GM08714 (cell line): ENCODE measurements around the gene TFAP2A.
A peak's percentile ranks its signal among the peaks of the same experiment; 100 is the strongest.

Source experiments
- H3K4me3 ChIP-seq: fragments of 200-500 bp; sonication (Bioruptor generic); 2 replicates; pipeline ENCODE4 v1.5.1; 2014; ENCODE audit warnings: mild to moderate bottlenecking, low read length, inconsistent platforms
- ZNF274 ChIP-seq: IDR thresholded peaks from 2 replicates; pipeline ENCODE4 v1.6.1; 2012; ENCODE audit warnings: mild to moderate bottlenecking, low read depth, low read length

TFAP2A gene

DNA sequence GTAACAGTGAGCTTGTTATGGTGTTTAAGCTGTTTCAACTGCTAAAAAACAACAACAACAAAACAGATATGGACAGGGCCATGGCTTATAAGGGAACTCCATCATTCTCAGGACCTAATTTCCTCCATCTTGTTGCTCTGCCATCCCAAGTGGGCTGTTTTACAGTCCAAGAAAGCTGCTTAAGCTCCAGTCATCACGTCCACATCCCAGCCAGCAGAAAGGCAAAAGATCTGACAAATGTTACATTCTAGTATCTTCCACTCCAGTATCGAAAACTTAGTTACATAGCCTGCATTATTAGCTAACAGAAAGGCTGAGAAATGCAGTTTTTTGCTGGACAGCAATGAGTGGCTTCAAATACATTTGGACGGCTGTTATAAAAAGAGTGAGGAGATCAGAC, 23.0 kb upstream of the TFAP2A start:
- TF ChIP-seq ZNF274, result no peak
- no peak overlapping the region for H3K4me3 ChIP-seq

DNA sequence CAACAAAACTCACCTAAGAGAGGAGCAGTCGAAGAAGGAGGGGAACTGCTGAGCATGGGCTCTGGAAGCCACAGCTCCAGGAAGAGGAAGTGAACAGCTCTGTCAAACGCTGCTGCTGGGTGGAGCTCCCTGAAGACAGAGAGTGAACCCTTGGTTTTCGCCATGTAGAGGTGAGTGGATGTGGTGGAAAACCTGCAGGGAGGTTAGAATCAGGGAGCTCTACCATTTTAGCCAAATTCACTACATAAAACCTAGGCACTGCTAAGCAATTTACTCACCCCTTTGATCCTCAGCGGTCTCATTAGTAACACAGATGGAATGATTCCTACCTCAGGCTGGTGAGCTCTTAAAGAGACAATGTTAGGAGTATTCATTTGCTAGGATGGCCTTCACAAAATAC, 19.4 kb upstream of the TFAP2A start:
- no peak overlapping the region for H3K4me3 ChIP-seq
- no peak for TF ChIP-seq ZNF274

DNA sequence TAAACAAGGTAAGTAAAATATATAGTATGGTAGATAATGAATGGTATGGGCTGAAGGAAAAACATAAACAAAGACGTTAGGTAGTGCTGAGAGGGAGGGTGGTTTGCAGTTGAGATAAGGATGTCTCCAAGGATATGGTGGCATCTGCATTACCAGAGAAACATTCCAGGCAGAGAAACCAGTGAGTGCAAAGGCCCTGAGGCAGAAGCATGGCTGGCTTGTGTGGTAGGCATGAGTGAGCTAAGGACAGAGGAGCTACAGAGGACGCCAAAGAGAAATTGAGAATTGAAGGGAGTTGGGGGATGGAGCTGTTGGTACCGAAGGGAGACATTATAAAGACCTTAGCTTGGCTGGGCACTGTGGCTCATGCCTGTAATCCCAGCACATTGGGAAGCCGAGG, 18.4 kb upstream of the TFAP2A start:
- no peak for TF ChIP-seq ZNF274
- H3K4me3 ChIP-seq, result no peak overlapping the region

DNA sequence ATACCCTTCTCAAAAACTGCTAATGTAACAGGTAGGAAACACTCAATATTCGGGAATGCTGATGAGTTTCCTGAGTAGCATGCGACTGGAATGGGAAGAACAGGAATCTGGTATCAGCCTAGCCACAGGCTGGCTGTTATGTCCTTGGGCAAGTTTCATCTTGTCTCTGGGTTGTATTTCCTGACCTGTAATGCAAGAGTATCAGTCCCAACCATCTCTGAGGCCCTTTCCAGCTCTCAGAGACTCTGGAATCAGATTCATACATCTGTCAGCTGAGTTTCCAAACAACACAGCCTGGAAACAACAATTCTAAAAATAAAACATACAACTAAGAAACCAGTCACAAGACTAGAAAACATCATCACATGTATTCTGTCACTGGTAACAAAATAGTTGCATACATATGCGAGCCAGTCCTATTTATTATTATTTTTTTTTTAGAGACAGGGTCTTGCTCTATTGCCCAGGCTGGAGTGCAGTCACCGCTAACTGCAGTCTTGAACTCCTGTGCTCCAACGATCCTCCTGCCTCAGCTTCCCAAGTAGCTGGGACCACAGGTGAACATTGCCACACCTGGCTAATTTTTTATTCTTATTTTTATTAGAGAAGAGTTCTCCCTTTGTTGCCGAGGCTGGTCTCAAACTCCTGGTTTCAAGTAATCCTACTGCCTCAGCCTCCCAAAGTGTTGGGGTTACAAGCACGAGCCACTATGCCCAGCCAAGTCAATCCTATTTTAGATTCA, 16.7 kb upstream of the TFAP2A start:
- no peak overlapping the region for H3K4me3 ChIP-seq
- no peak for TF ChIP-seq ZNF274

DNA sequence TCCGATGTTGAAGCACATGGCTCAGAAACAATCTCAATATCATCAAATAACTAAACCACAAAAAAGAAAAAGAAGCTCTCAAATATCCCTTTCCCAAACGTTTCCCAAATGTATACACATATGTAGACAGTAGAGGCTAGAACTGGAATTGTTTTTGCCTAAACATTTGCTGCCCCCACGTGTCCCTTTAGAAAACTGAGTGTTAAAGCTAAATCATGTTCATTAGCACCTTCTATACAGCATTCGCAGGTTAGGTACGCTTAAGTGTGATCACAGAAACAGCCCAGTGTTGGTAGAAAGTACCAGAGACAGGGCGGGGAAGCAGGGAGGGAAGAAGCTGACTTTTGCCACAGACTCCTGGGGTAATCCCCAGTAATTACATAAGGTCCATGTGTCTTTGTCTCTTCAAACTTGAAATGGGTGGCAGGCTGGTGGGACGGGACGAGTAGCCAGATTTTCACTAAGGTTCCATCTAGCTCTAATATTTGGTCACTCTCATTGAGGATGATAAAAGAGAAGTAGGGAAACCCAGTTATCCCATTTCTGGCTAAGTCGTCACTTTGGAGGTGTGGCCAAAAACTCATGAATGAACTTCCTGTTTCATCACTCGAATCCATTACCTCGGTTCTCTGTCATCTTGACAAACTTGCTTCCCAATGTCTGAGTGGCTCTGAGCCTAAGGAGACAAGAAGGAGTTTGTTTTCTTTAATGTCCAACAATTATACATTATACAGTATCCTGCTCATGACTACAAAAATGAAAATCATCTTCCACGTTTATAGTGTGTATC, 15.0 kb upstream of the TFAP2A start:
- no peak for TF ChIP-seq ZNF274
- H3K4me3 ChIP-seq, result no peak overlapping the region

DNA sequence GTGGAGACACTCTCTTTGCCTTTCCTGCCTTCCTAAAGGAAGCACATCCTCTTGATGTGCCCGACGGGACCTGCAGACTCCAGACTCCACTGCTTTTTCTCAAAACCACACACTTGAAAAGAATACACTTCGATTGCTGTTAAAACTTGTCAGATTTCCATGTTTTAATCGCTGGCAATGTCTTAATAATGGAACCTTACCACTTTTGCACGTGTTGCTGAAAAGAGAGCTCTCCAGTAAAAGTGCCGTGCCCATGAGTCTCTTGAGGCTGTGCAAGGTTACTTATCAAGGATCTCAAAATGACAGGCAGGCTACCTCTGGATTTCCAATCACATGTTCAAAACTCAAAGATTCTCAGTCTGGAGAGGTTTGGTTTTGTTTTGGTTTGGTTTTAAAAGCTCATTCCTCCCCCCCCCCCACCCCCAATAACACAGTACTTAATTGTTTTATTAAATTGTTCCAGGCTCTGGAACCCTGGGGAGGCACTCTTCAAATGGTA, 12.0 kb upstream of the TFAP2A start:
- H3K4me3 ChIP-seq, result peak overlapping the region; percentile 41; the same call in 1 of the 2 replicates
- TF ChIP-seq ZNF274, result no peak

DNA sequence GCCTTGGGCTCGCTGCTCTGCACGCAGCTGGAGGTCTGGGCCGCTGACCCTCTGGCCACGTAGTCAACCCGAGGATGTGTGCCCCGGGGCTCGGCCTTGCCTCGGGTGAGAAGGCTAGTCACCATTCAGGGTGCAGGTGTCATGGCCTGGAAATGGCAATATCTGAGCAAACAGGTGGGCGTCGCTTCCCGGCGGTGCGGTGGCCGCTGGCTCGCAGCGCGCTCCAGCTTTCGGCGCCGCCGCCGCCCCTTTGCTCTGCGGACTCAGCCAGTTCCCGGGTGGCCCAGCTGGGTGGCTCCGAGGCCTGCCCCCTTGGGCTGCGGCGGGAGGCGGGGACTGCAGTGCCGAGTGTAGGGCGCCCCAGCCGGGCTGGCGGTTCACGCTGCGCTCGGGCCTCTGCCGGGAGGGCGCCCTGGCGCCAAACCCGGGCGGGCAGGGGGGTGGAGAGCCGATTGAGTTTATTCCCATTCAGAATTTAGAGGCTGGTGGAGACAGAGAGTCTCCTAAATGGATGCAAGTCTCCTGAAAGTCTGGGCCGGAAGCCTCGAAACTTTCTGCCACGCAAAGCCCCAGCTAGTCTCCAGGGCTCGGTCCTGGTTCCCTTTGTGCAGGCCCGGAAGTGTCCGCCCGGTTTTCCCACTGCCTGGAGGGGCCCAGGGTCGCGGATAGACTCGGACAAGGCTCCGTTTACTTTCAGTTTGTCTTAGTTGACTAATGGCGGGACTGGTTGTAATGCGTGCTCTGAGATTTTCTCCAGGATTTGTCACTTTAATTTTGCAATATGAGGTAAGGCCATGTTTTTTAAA, 11.3 kb upstream of the TFAP2A start:
- no peak for TF ChIP-seq ZNF274
- H3K4me3 ChIP-seq, result peak overlapping the region; percentile 41; the same call in 1 of the 2 replicates

DNA sequence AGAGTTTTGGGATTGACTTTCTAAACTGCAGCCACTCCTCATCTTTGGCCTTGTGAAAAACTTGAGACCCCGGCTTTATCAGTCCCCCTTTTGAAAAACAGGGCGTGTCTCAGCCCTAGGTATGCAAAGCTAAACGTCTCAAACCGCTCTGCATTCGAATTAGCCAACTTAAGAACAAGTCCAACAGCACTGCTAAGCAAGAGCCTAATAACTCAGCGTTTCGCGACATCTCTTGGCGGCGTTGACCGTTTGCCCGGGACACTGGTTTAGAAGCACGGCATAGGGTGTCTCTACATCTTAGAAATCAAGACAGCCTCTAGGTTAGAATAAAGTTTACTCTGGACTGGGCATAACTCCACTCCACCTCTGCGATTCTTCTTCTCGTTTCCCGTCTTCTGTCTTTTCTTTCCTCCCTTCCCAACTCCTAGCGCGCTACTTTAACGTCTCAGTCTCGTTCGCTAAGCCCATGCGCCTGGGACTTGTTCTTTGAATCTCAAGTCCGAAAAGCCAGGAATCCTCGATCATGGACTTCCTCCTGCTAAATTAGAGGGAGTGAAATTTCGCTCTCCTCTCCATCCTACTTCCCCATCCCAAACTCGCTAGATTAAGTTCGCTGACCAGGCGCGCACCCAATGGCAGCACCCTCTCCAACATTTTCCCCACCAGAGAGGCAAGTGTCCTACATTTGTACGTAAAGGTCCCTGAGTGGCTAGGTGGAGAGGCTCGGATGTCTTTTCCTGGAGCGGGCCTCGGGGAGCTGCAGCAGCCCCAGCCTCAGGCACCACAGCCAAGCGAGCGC, 10.5 kb upstream of the TFAP2A start:
- TF ChIP-seq ZNF274, result no peak
- no peak overlapping the region; the same call in 1 of the 2 replicates for H3K4me3 ChIP-seq

DNA sequence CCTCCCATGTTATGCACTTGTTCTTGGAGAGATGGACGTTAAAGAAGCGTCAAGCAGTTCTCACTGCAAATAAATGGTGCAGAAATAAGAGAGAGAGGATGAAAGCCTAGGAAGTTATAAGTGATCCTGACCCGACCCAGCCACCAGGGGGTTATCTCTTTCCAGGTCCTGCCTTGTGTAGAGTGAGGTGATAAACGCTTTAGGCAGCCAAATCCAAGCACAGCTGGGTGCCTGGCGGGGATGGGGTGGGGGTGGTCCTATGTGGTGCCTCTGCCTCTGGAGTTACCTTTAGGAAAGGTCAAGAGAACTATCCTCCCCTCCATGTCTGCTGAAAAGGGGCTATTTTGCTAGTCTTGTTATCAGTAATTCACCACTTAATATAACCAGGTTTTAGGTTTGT, 9.2 kb upstream of the TFAP2A start:
- TF ChIP-seq ZNF274, result no peak
- no peak overlapping the region for H3K4me3 ChIP-seq

DNA sequence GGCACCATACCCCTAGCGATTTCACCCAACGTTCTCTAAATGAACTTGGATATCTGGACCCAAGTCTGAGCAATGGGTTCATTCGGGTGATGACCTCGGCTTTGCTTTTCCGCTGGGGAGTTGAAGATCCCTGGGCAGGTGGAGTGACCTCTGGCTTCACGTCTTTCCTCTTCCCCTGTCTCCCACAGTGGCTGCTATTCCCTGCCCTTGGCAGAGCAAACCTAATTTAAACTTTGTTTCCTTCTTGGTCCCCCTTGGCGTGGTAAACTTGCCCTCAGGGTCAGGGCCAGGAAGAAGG, 7.8 kb upstream of the TFAP2A start:
- no peak overlapping the region for H3K4me3 ChIP-seq
- TF ChIP-seq ZNF274, result no peak

DNA sequence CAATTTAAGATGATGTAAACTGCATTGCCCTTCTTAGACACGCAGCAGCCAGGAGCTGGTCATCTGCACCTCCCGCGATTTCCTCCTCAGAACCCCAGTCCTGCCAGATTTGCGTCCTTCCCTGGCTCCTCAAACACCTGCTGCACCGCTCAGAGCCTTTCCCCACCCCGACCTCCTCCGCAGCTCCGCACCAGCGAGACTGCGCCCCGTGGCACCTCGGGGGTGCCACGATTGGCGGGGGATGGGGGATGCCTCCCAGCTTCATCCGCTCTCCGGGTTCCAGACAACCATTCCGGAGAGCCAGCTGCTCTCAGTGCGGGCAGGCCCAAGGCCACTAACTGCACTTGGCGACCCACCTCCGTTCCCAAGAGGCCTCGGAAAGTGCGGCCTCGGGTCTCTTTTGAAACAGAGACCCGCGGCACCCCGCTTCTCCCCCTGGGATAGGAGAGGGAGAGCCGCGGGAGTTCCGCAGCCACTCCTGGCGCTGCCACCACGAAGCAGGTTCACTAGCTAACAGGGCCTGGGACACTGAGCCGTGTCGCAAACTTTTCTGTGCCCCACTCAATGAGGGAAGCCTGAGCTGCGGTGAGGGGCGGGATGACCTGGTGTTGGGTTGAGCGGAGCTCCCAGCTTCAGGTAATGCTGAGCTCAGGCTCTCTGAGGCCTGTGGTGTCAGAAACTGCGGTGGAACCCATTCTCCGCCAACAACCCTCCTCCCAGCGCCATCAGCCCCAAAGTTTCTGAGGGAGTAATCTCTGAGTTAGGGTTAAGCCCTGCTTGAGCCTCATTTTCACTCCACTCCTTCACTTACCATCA, 7.3 kb upstream of the TFAP2A start:
- no peak overlapping the region for H3K4me3 ChIP-seq
- no peak for TF ChIP-seq ZNF274

DNA sequence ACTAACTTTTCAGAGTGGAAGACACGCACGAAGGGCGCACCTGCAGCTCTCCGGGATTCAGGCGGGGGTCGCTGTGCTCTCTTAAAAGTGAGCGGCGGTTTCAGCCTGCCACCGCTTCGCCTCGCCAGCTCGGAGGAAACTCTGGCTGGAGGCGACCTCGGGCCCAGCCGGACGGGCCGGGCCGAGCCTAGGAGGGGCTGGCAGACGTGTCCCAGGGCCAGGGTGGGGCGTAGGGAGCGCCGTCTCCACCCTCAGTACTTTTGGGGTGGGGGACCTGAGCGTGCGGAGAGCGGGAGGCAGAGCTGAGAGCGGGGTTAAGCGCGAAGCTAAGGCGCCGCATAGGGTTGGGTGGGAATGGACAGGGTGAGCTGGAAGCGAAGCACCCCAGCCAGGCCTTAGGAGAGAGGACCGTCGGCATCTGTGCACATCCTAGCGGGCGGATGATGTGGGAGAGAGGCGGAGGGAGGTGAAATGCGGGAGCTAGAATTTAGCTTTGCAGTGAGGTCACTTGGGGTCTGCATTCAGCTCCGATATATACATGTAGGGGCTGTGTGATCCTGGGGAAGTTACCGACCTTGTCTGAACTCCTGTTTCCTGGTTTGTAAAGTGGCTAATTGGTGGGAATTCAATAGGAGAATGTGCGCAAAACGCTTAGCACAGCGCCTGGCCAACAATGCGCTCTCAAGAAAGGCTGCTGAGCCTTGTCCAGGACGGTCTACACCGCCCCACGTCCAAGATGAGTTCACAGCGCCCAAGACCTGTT, 6.5 kb upstream of the TFAP2A start:
- TF ChIP-seq ZNF274, result no peak
- no peak overlapping the region for H3K4me3 ChIP-seq

DNA sequence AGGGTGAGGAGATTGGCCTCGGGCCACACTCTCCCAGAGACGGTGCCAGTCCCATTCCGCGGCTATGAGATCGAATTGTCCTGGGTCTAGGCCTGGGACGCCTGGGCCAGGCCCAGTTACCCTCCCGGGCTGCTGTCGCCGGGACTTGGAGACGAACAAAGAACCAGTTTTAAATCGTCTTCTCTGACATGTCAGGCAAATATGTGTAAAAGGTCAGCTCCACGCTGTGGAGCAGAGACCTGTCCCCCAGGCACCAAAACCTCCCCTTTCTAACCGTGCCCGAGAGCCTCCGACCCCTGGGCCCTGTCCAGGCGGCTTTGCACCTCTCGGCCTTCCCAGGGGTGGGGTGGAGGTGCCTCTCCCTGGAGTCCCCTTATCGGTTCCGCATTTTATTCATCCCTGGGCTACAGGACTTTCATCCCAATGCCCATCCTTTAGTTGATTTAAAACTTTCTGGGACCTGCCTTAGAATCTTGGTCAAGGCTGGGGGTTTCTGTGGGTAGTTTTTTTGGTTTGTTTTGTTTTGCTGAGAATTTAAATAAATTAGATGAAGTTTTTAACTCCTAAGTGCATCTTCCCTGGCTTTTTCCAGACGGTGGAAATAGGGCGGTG, 5.8 kb upstream of the TFAP2A start:
- H3K4me3 ChIP-seq, result no peak overlapping the region
- no peak for TF ChIP-seq ZNF274
